RWPE2 (cell line): ENCODE results near the gene ZER1.
A peak's percentile ranks its signal among the peaks of the same experiment; 100 is the strongest.
"Not testable (repeated sequence)": the region's sequence is repeated elsewhere in the genome, so short reads cannot be mapped to it uniquely, and the experiment has no call there.

Experiments used
- ATAC-seq: fragments of 200-7000 bp; cut with Tn5 transposase; 3 replicates; pipeline ENCODE4 v1.9.1; 2021; ENCODE audit warnings: low read depth
- DNase-seq: peaks from one replicate; pipeline ENCODE4 v3.0.0-alpha.2; 2020; ENCODE audit warnings: low spot score
- H3K27ac ChIP-seq: fragments of 450-650 bp; 2 replicates; pipeline ENCODE4 v1.5.1; 2017; ENCODE audit warnings: mild to moderate bottlenecking; ENCODE audit not compliant: poor library complexity, severe bottlenecking
- H3K27me3 ChIP-seq: fragments of 250-450 bp; sonication (Bioruptor Pico); 2 replicates; pipeline ENCODE4 v1.5.1; 2021; ENCODE audit warnings: mild to moderate bottlenecking, moderate library complexity; ENCODE audit not compliant: insufficient read depth, poor library complexity, severe bottlenecking
- H3K36me3 ChIP-seq: fragments of 250-450 bp; sonication (Bioruptor Pico); 2 replicates; pipeline ENCODE4 v1.5.1; 2020; ENCODE audit warnings: low read depth, mild to moderate bottlenecking, moderate library complexity
- H3K4me1 ChIP-seq: fragments of 250-450 bp; sonication (Bioruptor Pico); 2 replicates; pipeline ENCODE4 v1.5.1; 2021; ENCODE audit warnings: mild to moderate bottlenecking, moderate library complexity; ENCODE audit not compliant: insufficient read depth, poor library complexity, severe bottlenecking
- H3K4me3 ChIP-seq: fragments of 250-450 bp; sonication (Bioruptor Pico); 2 replicates; pipeline ENCODE4 v1.5.1; 2021; ENCODE audit warnings: mild to moderate bottlenecking, moderate library complexity; ENCODE audit not compliant: severe bottlenecking
- H3K9me3 ChIP-seq: fragments of 250-450 bp; sonication (Bioruptor Pico); 2 replicates; pipeline ENCODE4 v1.5.1; 2021; ENCODE audit warnings: mild to moderate bottlenecking, moderate library complexity; ENCODE audit not compliant: severe bottlenecking
- TF ChIP-seq, protein P1 (sequence below): fragments of 450-650 bp; IDR thresholded peaks from one replicate; pipeline ENCODE4 v1.5.1; 2017; ENCODE audit warnings: mild to moderate bottlenecking, moderate library complexity; ENCODE audit not compliant: poor library complexity, severe bottlenecking

ZER1 gene

GRCh38 chr9:128696923-128697707 is 74.6 kb downstream of the ZER1 start:
- no peaks in the 10 kb centered on the region for H3K4me1 ChIP-seq
- peaks cover 44% of the 10 kb centered on the region for H3K36me3 ChIP-seq
- no peaks in the 10 kb centered on the region for H3K27me3 ChIP-seq
- no peaks in the 10 kb centered on the region for H3K9me3 ChIP-seq
- no peak overlapping the region for H3K4me3 ChIP-seq
- DNase-seq (no peak), ATAC-seq (no peak; the same call in 2 of the 3 replicates)
- TF ChIP-seq, protein P1, sequence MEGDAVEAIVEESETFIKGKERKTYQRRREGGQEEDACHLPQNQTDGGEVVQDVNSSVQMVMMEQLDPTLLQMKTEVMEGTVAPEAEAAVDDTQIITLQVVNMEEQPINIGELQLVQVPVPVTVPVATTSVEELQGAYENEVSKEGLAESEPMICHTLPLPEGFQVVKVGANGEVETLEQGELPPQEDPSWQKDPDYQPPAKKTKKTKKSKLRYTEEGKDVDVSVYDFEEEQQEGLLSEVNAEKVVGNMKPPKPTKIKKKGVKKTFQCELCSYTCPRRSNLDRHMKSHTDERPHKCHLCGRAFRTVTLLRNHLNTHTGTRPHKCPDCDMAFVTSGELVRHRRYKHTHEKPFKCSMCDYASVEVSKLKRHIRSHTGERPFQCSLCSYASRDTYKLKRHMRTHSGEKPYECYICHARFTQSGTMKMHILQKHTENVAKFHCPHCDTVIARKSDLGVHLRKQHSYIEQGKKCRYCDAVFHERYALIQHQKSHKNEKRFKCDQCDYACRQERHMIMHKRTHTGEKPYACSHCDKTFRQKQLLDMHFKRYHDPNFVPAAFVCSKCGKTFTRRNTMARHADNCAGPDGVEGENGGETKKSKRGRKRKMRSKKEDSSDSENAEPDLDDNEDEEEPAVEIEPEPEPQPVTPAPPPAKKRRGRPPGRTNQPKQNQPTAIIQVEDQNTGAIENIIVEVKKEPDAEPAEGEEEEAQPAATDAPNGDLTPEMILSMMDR: no peak
- no peak overlapping the region for H3K27ac ChIP-seq

GRCh38 chr9:128694344-128694743 is 77.4 kb downstream of the ZER1 start:
- Histone ChIP-seq H3K27ac (no peak overlapping the region), H3K27me3 (no peaks in the 10 kb centered on the region), H3K36me3 (peaks cover 64% of the 10 kb centered on the region), H3K9me3 (no peaks in the 10 kb centered on the region), H3K4me1 (peaks cover 7% of the 10 kb centered on the region), H3K4me3 (no peak overlapping the region)
- DNase-seq: no peak
- ATAC-seq: no peak
- TF ChIP-seq, protein P1: no peak

GRCh38 chr9:128693738-128694137 is 78.0 kb downstream of the ZER1 start:
- not testable (repeated sequence) for H3K27me3 ChIP-seq, H3K9me3 ChIP-seq, H3K4me1 ChIP-seq, H3K4me3 ChIP-seq, ATAC-seq, H3K27ac ChIP-seq, DNase-seq
- H3K36me3 ChIP-seq: peaks cover 64% of the 10 kb centered on the region

DNA sequence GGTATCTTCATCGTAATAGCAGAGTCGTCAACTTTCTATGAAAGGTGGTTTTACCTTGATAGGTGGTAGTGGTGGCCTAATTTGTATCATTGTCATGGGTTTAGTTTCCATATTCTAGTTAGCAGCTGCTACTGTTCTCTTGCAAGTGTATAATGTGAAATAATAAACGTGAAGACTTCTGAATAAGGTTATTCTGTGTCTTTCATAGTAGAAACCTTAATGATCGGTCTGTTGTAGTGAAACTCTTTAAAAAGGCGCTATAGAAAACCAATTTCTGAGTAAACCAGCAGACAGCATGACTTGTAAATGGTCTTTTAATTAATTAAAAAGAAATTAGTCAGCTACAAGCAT is 81.1 kb downstream of the ZER1 start:
- Histone ChIP-seq H3K36me3 (peaks cover 51% of the 10 kb centered on the region), H3K27ac (peak overlapping the region; percentile 92), H3K9me3 (no peaks in the 10 kb centered on the region)

GRCh38 chr9:128689820-128690683 is 81.7 kb downstream of the ZER1 start:
- Histone ChIP-seq H3K4me3 (peak overlapping the region; percentile 93), H3K27ac (peak overlapping the region; percentile 92), H3K27me3 (no peaks in the 10 kb centered on the region), H3K4me1 (peaks cover 21% of the 10 kb centered on the region), H3K9me3 (no peaks in the 10 kb centered on the region), H3K36me3 (peaks cover 45% of the 10 kb centered on the region)
- TF ChIP-seq, protein P1: no peak
- no peak for DNase-seq
- ATAC-seq: no peak

More for the DNA sequence above, 81.1 kb downstream of the ZER1 start:
- H3K4me1 ChIP-seq: peaks cover 15% of the 10 kb centered on the region
- H3K4me3 ChIP-seq: peak overlapping the region; percentile 93
- TF ChIP-seq, protein P1: no peak
- ATAC-seq (no peak), DNase-seq (no peak)
- H3K27me3 ChIP-seq: no peaks in the 10 kb centered on the region
